Activated CD8-positive, alpha-beta memory T cell treated with anti-CD3 and anti-CD28 coated beads, Interleukin-2, amount 50 U/mL, for 48 hours (primary cell): ENCODE results near the gene TM4SF5.

Source experiments
- DNase-seq: peaks from one replicate; pipeline ENCODE4 v3.0.0-alpha.2; 2020

The TM4SF5 gene

GRCh38 chr17:4748686-4749085 is 23.0 kb upstream of the TM4SF5 start:
- no peak for DNase-seq

- DNase-seq = no peak
Measured at GRCh38 chr17:4750606-4751005, 21.1 kb upstream of the TM4SF5 start.

GRCh38 chr17:4751932-4752331 is 19.8 kb upstream of the TM4SF5 start:
- no peak for DNase-seq

GRCh38 chr17:4753392-4753791 is 18.3 kb upstream of the TM4SF5 start:
- DNase-seq = no peak

- no peak for DNase-seq
Measured at GRCh38 chr17:4759776-4760236, 11.9 kb upstream of the TM4SF5 start.

- no peak for DNase-seq
Measured at GRCh38 chr17:4764595-4764994, 7.1 kb upstream of the TM4SF5 start.

GRCh38 chr17:4766201-4766600 is 5.5 kb upstream of the TM4SF5 start:
- no peak for DNase-seq

- no peak for DNase-seq
Measured at GRCh38 chr17:4766723-4767122, 5.0 kb upstream of the TM4SF5 start.

- no peak for DNase-seq
Measured at GRCh38 chr17:4768298-4768697, 3.4 kb upstream of the TM4SF5 start.

- no peak for DNase-seq
Measured at GRCh38 chr17:4769628-4770027, 2.1 kb upstream of the TM4SF5 start.

- DNase-seq = no peak
Measured at GRCh38 chr17:4772235-4772613, 538 bp downstream of the TM4SF5 start.

- no peak for DNase-seq
Measured at GRCh38 chr17:4777969-4778760, 6.5 kb downstream of the TM4SF5 start.

GRCh38 chr17:4780325-4780955 is 8.8 kb downstream of the TM4SF5 start:
- DNase-seq = no peak

- no peak for DNase-seq
Measured at GRCh38 chr17:4782652-4783051, 11.0 kb downstream of the TM4SF5 start.

- DNase-seq = no peak
Measured at GRCh38 chr17:4785311-4786105, 13.8 kb downstream of the TM4SF5 start.

- DNase-seq = no peak
Measured at GRCh38 chr17:4786106-4786511, 14.4 kb downstream of the TM4SF5 start, which contains the start of gene VMO1. Gene VMO1 (minus strand): TSS chr17:4786364. CDS start chr17:4786352, 12 bp downstream.

GRCh38 chr17:4786516-4786915 is 14.8 kb downstream of the TM4SF5 start:
- no peak for DNase-seq

GRCh38 chr17:4788159-4788806 is 16.6 kb downstream of the TM4SF5 start:
- DNase-seq = no peak

GRCh38 chr17:4788807-4789700 is 17.4 kb downstream of the TM4SF5 start, which contains the start of gene GLTPD2:
Gene GLTPD2 (plus strand): TSS chr17:4788964. CDS start chr17:4789012, 48 bp downstream.
- DNase-seq = no peak

- no peak for DNase-seq
Measured at GRCh38 chr17:4789701-4789950, 17.9 kb downstream of the TM4SF5 start.

- DNase-seq = peak; percentile 88
Measured at GRCh38 chr17:4789951-4790704, 18.4 kb downstream of the TM4SF5 start.
